Pancreas (tissue), 10 donors: Measurements from ENCODE around the gene MPRIP. TPM values are rescaled to one million over a fixed set of nuclear protein-coding genes. Genes with fewer than 3 reads are reported as not detected.

Source experiments
- ATAC-seq, 4 donors: fragments of 200-7000 bp; cut with Tn5 transposase; one replicate each; pipeline versions ENCODE4 v1.8.0 to v1.9.1; 2020; ENCODE audit warnings: mild to moderate bottlenecking in 4 of 4, moderate library complexity in 4 of 4
- DNase-seq, 6 donors: peaks; one replicate each; pipeline ENCODE4 v3.0.0-alpha.2; 2020
- FAIRE-seq: peaks from 2 replicates; lab custom pipeline; 2012; peaks lifted over from hg19 to GRCh38; lab: Jason Lieb, UNC
- H3K27ac ChIP-seq, 4 donors: fragments of 200-600 bp; sonication (generic); 1 replicate in 3 of 4; 2 replicates in 1 of 4; pipeline versions ENCODE4 v1.5.0 to v1.8.0; 2020
- H3K27me3 ChIP-seq, 4 donors: fragments of 200-600 bp; one replicate each; pipeline ENCODE4 v1.8.0; 2021
- H3K36me3 ChIP-seq, 3 donors: fragments of 200-600 bp; sonication (generic) in 1 of 3; one replicate each; pipeline versions ENCODE4 v1.5.0 to v1.8.0; 2020 to 2021
- H3K4me1 ChIP-seq, 3 donors: fragments of 200-600 bp; one replicate each; pipeline ENCODE4 v1.8.0; 2021
- H3K4me3 ChIP-seq, 4 donors: fragments of 200-600 bp; sonication (generic) in 2 of 4; one replicate each; pipeline versions ENCODE4 v1.5.0 to v1.8.0; 2020 to 2021
- H3K9me3 ChIP-seq, 4 donors: fragments of 200-600 bp; one replicate each; pipeline ENCODE4 v1.8.0; 2021
- WGBS, 2 donors: extraction: QIAGEN DNeasy Blood & Tissue Kit; methylation state at CpG; one replicate each; pipeline ENCODE4 v1.1.7; 2013; 5-methylcytosine and 5-hydroxymethylcytosine counted together
- intact Hi-C, 3 donors: fragments of 100-400 bp; cut with DNase I; formaldehyde crosslinking; loops; one replicate each; pipeline versions ENCODE4 v1.11.1 to v1.14.2; 2022
- polyA plus RNA-seq, 2 donors: library from polyadenylated mRNA; stranded (reverse); fragments of 200-250 nt; gene quantifications; one replicate each; pipeline ENCODE4 v1.2.3, GENCODE V29; 2013
- total RNA-seq, 6 donors: library from RNA; stranded (reverse); fragmentation: NEBNext Ultra II Directional in 4 of 6; extraction: Animal tissue kit (Norgen Biotek cat#: 25700) in 4 of 6; gene quantifications; one replicate each; pipeline versions ENCODE4 v1.2.1 to v1.2.4, GENCODE V29; 2021 to 2023
- TF ChIP-seq, protein P1 (sequence below), 4 donors: fragments of 200-600 bp; sonication (generic) in 3 of 4; IDR thresholded peaks; one replicate each; pipeline versions ENCODE4 v1.5.0 to v1.8.0; 2021; ENCODE audit warnings: antibody characterized with exemption in 4 of 4
- donor health status: healthy with polysubstance abuse.
- donor health status: DM: no; HTN: no; CAD: no; lungs with moderate emphysema.
- donor health status: DM: no; HTN: no; CAD: no.
- donor health status: control.
- donor health status: control.
- donor health status: Bipolar disorder and iron deficiency.
- donor health status: DM: yes; HTN: yes; CAD: no.
- donor health status: DM: no; HTN: no; CAD: no.
- donor health status: DM: no; HTN: no; CAD: no.
- donor health status: DM: yes; HTN: yes; CAD: no.

The MPRIP gene
- total and polyA plus RNA-seq, 8 donors: 91.8 to 242 (median 107) TPM

DNA sequence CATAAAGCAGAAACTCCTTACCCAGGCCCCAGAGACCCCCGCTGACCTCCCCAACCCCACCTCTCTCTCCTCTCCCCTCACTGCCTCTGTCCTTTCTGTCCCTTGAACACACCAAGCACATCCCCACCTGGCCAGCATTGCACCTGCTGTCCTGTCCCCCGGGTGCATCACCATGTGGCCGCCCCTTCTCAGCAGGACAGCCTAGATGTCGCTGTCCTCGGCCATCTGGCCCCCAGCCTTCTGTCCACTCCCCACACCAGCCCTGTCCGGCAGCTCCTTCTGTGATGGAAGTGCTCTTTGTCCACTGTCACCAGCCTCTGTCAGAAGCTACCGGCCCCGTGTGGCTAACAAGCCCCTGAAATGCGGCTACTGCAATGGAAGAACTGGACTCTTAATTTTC, 12.3 kb upstream of the MPRIP start:
- FAIRE-seq (no peak), DNase-seq (peak in 1 of 6 donors; percentile 48), ATAC-seq (no peak)
- no peaks in the 10 kb centered on the region for H3K9me3 ChIP-seq
- intact Hi-C loops: no loop called here
- WGBS, 2 donors: 83 to 90% methylated on average over 9 of the region's 9 CpGs
- no peak overlapping the region for H3K27ac ChIP-seq
- no peaks in the 10 kb centered on the region for H3K36me3 ChIP-seq
- peaks cover 18 to 29% (median 21%) of the 10 kb centered on the region in 3 donors for H3K4me1 ChIP-seq
- no peak overlapping the region for H3K4me3 ChIP-seq
- TF ChIP-seq, protein P1, sequence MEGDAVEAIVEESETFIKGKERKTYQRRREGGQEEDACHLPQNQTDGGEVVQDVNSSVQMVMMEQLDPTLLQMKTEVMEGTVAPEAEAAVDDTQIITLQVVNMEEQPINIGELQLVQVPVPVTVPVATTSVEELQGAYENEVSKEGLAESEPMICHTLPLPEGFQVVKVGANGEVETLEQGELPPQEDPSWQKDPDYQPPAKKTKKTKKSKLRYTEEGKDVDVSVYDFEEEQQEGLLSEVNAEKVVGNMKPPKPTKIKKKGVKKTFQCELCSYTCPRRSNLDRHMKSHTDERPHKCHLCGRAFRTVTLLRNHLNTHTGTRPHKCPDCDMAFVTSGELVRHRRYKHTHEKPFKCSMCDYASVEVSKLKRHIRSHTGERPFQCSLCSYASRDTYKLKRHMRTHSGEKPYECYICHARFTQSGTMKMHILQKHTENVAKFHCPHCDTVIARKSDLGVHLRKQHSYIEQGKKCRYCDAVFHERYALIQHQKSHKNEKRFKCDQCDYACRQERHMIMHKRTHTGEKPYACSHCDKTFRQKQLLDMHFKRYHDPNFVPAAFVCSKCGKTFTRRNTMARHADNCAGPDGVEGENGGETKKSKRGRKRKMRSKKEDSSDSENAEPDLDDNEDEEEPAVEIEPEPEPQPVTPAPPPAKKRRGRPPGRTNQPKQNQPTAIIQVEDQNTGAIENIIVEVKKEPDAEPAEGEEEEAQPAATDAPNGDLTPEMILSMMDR (IDR thresholded peaks at IDR 0.05): no peak
- H3K27me3 ChIP-seq: no peaks in the 10 kb centered on the region

DNA sequence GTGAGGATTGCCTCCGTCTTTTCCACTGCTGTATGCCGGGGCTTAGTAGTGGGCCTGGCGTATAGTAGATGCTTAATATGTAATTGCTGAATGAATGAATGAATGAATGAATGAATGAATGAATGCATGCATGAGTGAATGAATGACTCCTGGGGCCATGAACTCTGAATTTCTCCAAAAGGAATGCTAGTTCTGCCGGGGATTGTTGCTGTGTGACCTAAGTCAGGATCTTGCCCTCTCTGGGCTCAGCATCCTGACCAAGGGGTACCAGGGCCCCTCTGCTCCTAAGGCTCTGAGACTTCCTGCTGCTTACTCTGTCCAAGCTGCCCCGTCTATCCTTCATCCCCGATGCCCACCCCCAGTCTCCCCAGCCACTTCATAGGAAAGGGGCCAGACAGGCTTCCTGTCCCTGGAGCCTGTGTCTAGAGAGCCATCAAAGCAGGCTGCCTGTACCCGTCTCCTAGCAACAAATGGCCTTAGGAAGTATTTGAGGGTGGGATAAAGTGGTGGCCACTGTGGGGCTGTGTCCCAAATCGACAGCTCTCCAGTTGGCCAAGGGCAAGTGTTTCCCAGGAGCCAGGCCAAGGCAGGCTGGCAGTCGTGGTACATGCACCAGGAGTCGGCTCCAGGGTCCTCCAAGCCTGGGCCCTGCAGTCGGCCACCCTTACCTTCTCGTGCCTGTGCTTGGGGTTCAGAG, 11.6 kb upstream of the MPRIP start:
- WGBS, 2 donors: 62 to 64% methylated on average over 12 of the region's 12 CpGs
- FAIRE-seq (no peak), DNase-seq (peak in 1 of 6 donors; percentile 50), ATAC-seq (no peak)
- no peaks in the 10 kb centered on the region for H3K9me3 ChIP-seq
- H3K27me3 ChIP-seq: no peaks in the 10 kb centered on the region
- TF ChIP-seq, protein P1 (IDR thresholded peaks at IDR 0.05): no peak
- H3K4me3 ChIP-seq: no peak overlapping the region
- no peaks in the 10 kb centered on the region for H3K36me3 ChIP-seq
- peaks cover 11 to 22% (median 14%) of the 10 kb centered on the region in 3 donors for H3K4me1 ChIP-seq
- no peak overlapping the region for H3K27ac ChIP-seq
- intact Hi-C loops: no loop called here

DNA sequence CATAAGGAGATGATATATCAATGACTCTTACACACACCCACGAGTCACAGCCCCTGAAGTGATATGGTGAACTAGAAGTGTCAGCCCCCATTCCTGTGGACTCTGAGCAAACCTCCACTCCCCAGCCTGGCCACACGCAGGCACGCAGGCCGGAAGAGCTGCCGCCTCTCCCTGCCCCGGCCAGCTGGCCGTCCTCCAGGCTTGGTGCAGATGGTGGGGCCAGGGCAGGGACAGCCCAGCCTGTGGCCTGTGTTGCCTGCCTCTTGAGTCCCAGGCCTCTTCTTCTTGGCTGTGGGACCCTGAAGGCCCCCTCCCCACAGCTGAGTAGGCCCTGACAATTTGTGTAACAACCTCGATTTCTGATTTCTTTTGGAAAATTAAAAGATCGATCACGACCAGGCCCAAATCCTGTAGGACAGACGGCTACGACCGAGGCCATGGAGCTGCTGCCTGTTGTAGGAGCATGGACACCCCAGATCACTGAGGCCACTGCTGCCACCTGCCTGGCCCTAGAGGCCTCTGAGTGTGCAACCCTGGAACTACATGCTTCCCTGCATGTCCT, 10.0 kb upstream of the MPRIP start:
- FAIRE-seq: no peak

DNA sequence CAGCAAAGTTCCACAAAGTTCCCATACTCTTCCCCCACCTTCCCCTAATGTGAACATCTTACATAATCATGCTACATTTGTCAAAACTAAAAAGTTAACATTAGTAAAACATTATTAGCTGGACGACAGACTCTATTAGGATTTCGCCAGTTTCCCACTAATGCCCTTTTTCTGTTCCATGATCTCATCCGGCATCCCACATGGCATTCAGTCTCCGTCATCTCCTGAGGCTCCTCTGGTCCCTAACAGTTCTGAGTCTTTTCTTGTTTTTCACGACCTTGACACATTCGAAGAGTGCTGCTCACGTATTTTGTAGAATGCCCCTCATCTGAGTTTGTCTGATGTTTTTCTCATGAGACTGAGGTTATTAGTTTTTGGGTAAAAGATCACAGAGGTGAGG, 8.8 kb upstream of the MPRIP start:
- no peak for ATAC-seq
- H3K27me3 ChIP-seq: no peaks in the 10 kb centered on the region
- no peak overlapping the region for H3K27ac ChIP-seq
- 61 to 66% methylated on average over 7 of the region's 7 CpGs for WGBS, 2 donors
- H3K4me1 ChIP-seq: peaks cover 8 to 17% (median 13%) of the 10 kb centered on the region in 3 donors
- no peak for FAIRE-seq
- intact Hi-C loops: no loop called here
- H3K4me3 ChIP-seq: no peak overlapping the region
- no peaks in the 10 kb centered on the region for H3K9me3 ChIP-seq
- TF ChIP-seq, protein P1 (IDR thresholded peaks at IDR 0.05): no peak
- no peaks in the 10 kb centered on the region for H3K36me3 ChIP-seq
- DNase-seq: no peak

More for the DNA sequence above, 10.0 kb upstream of the MPRIP start:
- Histone ChIP-seq H3K4me1 (peaks cover 8 to 20% (median 13%) of the 10 kb centered on the region in 3 donors), H3K9me3 (no peaks in the 10 kb centered on the region), H3K27ac (peak overlapping the region; percentile 37 to 44 (median 42)), H3K36me3 (no peaks in the 10 kb centered on the region), H3K4me3 (no peak overlapping the region), H3K27me3 (no peaks in the 10 kb centered on the region)
- intact Hi-C loops: no loop called here
- WGBS, 2 donors: 27 to 33% methylated on average over 13 of the region's 13 CpGs
- ATAC-seq (peak; percentile 82 to 89 (median 86)), DNase-seq (peak; percentile 63 to 85 (median 76))
- TF ChIP-seq, protein P1 (IDR thresholded peaks at IDR 0.05): no peak

DNA sequence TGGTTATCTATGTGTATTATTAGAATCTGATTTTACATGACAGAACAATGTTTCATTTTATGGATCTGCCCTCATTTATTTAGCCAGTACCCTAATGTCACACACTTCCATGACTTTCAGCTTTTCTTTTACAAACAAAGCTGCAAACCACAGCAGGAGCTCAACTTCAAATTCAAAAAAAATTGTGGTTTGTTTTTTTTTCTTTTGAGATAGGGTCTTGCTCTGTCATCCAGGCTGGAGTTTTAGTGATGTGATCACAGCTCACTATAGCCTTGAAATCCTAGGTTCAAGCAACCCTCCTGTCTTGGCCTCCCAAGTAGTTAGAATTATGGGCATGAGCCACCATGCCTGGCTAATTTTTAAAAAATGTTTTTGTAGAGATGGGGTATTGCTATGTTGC, 8.2 kb upstream of the MPRIP start:
- H3K9me3 ChIP-seq: no peaks in the 10 kb centered on the region
- H3K27ac ChIP-seq: no peak overlapping the region
- peaks cover 8 to 13% (median 11%) of the 10 kb centered on the region in 3 donors for H3K4me1 ChIP-seq
- DNase-seq: no peak
- H3K4me3 ChIP-seq: no peak overlapping the region
- no peaks in the 10 kb centered on the region for H3K27me3 ChIP-seq
- no peak for ATAC-seq
- TF ChIP-seq, protein P1 (IDR thresholded peaks at IDR 0.05): no peak
- intact Hi-C loops: no loop called here
- FAIRE-seq: no peak
- no peaks in the 10 kb centered on the region for H3K36me3 ChIP-seq
